ENCODE results near the gene LRRC43. TPM values are rescaled to one million over a fixed set of nuclear protein-coding genes. Genes with fewer than 3 reads are reported as not detected.
"Not testable (repeated sequence)": the region's sequence is repeated elsewhere in the genome, so short reads cannot be mapped to it uniquely, and the experiment has no call there.

Gene LRRC43
- total RNA-seq, 1 donor from 2014 or later: not detected

GRCh38 chr12:122190842-122191668 lies 8.1 kb downstream of the LRRC43 start:
- DNase-seq (ENCODE audit: low read depth): peak; percentile 54

- DNase-seq (ENCODE audit: low read depth): no peak
Measured at GRCh38 chr12:122192441-122192840, 9.5 kb downstream of the LRRC43 start.

GRCh38 chr12:122194804-122195203 lies 11.9 kb downstream of the LRRC43 start:
- no peak for DNase-seq (ENCODE audit: low read depth)

GRCh38 chr12:122195405-122195804 lies 12.5 kb downstream of the LRRC43 start:
- DNase-seq (ENCODE audit: low read depth): no peak

GRCh38 chr12:122197612-122197966 lies 14.7 kb downstream of the LRRC43 start:
- peak; percentile 31 for DNase-seq (ENCODE audit: low read depth)

GRCh38 chr12:122199484-122200355 lies 16.8 kb downstream of the LRRC43 start:
- DNase-seq (ENCODE audit: low read depth): no peak

GRCh38 chr12:122200541-122201175 lies 17.7 kb downstream of the LRRC43 start:
- DNase-seq (ENCODE audit: low read depth): no peak

GRCh38 chr12:122201381-122201780 lies 18.5 kb downstream of the LRRC43 start:
- DNase-seq (ENCODE audit: low read depth): no peak

- DNase-seq (ENCODE audit: low read depth): no peak
Measured at GRCh38 chr12:122202017-122202416, 19.1 kb downstream of the LRRC43 start.

- DNase-seq (ENCODE audit: low read depth): not testable (repeated sequence)
Measured at GRCh38 chr12:122202811-122203210, 19.9 kb downstream of the LRRC43 start.

- peak; percentile 33 for DNase-seq (ENCODE audit: low read depth)
Measured at GRCh38 chr12:122203301-122204166, 20.6 kb downstream of the LRRC43 start, which contains the start of gene B3GNT4. B3GNT4 (plus strand) TSS chr12:122203709; CDS start chr12:122204619, 910 bp downstream.

- no peak for DNase-seq (ENCODE audit: low read depth)
Measured at GRCh38 chr12:122204167-122205052, 21.5 kb downstream of the LRRC43 start.

GRCh38 chr12:122205053-122205925 lies 22.4 kb downstream of the LRRC43 start:
- no peak for DNase-seq (ENCODE audit: low read depth)

- peak; percentile 13 for DNase-seq (ENCODE audit: low read depth)
Measured at GRCh38 chr12:122206111-122206881, 23.4 kb downstream of the LRRC43 start.

GRCh38 chr12:122206976-122207375 lies 24.1 kb downstream of the LRRC43 start:
- no peak for DNase-seq (ENCODE audit: low read depth)

- no peak for DNase-seq (ENCODE audit: low read depth)
Measured at GRCh38 chr12:122207391-122207790, 24.5 kb downstream of the LRRC43 start.

GRCh38 chr12:122208073-122208820 lies 25.3 kb downstream of the LRRC43 start:
- DNase-seq (ENCODE audit: low read depth): no peak

Measured in myocyte (in vitro differentiated cells).